ENCODE data around the gene PTPRF.

- no peak for TF ChIP-seq POLR2A (IDR thresholded peaks at IDR 0.05; ENCODE audit: low read depth)
- TF ChIP-seq, protein P1, sequence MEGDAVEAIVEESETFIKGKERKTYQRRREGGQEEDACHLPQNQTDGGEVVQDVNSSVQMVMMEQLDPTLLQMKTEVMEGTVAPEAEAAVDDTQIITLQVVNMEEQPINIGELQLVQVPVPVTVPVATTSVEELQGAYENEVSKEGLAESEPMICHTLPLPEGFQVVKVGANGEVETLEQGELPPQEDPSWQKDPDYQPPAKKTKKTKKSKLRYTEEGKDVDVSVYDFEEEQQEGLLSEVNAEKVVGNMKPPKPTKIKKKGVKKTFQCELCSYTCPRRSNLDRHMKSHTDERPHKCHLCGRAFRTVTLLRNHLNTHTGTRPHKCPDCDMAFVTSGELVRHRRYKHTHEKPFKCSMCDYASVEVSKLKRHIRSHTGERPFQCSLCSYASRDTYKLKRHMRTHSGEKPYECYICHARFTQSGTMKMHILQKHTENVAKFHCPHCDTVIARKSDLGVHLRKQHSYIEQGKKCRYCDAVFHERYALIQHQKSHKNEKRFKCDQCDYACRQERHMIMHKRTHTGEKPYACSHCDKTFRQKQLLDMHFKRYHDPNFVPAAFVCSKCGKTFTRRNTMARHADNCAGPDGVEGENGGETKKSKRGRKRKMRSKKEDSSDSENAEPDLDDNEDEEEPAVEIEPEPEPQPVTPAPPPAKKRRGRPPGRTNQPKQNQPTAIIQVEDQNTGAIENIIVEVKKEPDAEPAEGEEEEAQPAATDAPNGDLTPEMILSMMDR (IDR thresholded peaks at IDR 0.05), result no peak
These were observed 72.3 kb downstream of the PTPRF start for GRCh38 chr1:43602990-43603389.
